Measurements from ENCODE around the gene AKAP8L. TPM values are rescaled to one million over a fixed set of nuclear protein-coding genes. Genes with fewer than 3 reads are reported as not detected.

The AKAP8L gene
- total RNA-seq, 1 experiment from 2014 or later: 94.0 TPM

DNA sequence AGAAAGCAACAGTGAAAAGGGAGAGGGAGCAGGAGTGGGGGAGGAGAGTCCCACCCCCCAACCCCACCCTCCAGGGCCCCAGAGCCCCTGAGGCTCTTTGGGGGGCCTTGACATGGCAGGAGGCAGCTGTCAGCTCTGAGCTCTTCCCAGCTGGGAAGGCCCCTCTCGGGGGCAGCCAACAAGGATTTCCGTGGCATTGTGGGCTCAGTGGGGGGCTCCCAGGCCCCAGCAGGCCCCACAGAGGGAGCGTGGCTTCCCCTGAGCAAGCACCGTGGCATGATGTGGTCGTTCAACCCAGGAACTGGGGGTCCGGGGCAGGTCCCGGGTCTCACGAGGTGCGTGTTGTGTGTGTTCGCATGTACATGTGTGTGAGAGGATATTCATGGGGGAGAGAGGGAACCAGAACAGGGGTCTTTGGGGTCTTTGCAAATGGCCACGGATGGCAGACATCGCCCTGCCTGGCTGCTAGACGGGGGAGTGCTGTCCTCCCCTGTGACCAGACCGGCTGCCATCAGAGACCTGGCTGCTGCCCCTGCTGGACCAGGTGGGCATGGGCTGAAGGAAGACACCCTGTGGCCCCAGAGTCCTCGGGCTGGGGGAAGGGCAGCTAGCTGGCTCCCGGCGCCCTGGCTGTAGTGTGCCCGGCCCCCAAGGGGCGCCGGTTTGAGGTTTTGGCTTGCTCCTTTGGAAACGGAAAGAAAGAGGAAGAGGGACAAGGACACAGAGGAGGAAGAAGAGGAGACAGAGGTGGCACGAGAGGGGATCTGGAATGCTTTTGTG lies 3.7 kb upstream of the AKAP8L start:
- Mint-ChIP-seq H3K4me3 (ENCODE audit: low read depth, unreplicated experiment) (no peak overlapping the region), H3K4me1 (ENCODE audit: low read depth, unreplicated experiment) (peaks cover 7% of the 10 kb centered on the region), H3K27me3 (ENCODE audit: unreplicated experiment) (no peaks in the 10 kb centered on the region), H3K9me3 (ENCODE audit: low read depth, unreplicated experiment) (no peaks in the 10 kb centered on the region), H3K36me3 (ENCODE audit: insufficient read depth, unreplicated experiment) (peaks cover 36% of the 10 kb centered on the region), H3K27ac (ENCODE audit: unreplicated experiment) (no peak overlapping the region)
- intact Hi-C loops (cut with micrococcal nuclease; ENCODE audit: unreplicated experiment): no loop called here
- no TSS peak for BruUV-seq (replicated peaks)
- CTCF ChIA-PET: no interaction called here
- TF ChIP-seq, protein P1, sequence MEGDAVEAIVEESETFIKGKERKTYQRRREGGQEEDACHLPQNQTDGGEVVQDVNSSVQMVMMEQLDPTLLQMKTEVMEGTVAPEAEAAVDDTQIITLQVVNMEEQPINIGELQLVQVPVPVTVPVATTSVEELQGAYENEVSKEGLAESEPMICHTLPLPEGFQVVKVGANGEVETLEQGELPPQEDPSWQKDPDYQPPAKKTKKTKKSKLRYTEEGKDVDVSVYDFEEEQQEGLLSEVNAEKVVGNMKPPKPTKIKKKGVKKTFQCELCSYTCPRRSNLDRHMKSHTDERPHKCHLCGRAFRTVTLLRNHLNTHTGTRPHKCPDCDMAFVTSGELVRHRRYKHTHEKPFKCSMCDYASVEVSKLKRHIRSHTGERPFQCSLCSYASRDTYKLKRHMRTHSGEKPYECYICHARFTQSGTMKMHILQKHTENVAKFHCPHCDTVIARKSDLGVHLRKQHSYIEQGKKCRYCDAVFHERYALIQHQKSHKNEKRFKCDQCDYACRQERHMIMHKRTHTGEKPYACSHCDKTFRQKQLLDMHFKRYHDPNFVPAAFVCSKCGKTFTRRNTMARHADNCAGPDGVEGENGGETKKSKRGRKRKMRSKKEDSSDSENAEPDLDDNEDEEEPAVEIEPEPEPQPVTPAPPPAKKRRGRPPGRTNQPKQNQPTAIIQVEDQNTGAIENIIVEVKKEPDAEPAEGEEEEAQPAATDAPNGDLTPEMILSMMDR (IDR thresholded peaks at IDR 0.05; ENCODE audit: unreplicated experiment): no peak
- no peak for DNase-seq

DNA sequence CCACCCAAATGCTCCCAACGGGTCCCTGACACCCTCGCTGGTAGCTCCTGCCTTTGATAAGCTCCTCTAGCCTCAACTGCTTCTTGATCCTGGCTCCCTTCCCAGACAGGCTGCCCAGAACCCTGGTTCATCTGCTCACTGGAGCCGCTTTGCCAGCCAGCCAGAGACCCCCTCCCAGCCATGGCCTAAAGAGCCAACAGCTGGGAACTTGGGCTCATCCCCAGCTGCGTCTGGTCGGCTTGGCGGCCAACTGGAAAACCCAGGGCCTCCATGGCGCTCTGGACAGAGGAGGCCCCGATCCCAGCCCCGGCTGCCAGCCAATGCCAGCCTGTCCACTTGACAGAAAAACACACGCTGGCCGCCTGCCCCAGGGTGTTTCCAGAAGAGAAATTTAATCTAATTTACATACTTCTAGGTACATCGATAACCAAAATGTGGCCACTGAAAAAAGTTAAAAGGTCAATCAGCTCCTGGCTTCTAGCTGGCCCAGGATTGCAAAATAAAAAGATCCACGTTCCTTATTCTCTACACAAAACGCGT lies 3.0 kb upstream of the AKAP8L start:
- CTCF ChIA-PET: no interaction called here
- TF ChIP-seq, protein P1 (IDR thresholded peaks at IDR 0.05; ENCODE audit: unreplicated experiment): no peak
- no peaks in the 10 kb centered on the region for H3K27me3 Mint-ChIP-seq (ENCODE audit: unreplicated experiment)
- peaks cover 10% of the 10 kb centered on the region for H3K4me1 Mint-ChIP-seq (ENCODE audit: low read depth, unreplicated experiment)
- no peaks in the 10 kb centered on the region for H3K9me3 Mint-ChIP-seq (ENCODE audit: low read depth, unreplicated experiment)
- peaks cover 29% of the 10 kb centered on the region for H3K36me3 Mint-ChIP-seq (ENCODE audit: insufficient read depth, unreplicated experiment)
- no peak overlapping the region for H3K4me3 Mint-ChIP-seq (ENCODE audit: low read depth, unreplicated experiment)
- no peak overlapping the region for H3K27ac Mint-ChIP-seq (ENCODE audit: unreplicated experiment)
- no TSS peak for BruUV-seq (replicated peaks)
- intact Hi-C loops (cut with micrococcal nuclease; ENCODE audit: unreplicated experiment): no loop called here
- DNase-seq: no peak

DNA sequence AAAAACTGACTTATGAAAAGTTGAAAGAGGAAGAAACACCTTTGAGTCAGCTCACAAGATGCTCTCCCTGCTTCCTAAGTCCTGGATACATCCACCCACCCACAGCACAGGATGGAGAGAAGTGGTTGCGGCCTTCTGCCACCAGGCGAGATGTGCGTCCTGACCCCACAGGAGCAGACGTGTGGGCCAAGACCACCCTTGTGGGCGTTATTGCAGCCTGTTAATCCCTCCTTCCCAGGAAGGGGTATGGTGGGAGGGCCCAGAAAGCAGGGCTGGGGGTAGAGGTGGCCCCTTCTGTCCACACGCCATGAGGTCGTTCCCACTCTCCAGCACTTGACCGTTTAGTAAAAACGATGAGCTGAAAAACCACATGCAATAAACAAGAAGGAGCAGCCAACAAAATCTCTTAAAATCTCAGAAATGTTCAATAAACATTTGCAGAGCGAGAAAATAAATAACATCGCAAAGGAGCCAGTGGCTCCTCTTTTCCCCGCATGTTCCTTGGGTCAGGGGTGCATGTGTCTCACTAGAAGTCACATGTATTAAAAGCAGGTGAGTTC lies 2.4 kb upstream of the AKAP8L start:
- TF ChIP-seq, protein P1 (IDR thresholded peaks at IDR 0.05; ENCODE audit: unreplicated experiment): no peak
- Mint-ChIP-seq H3K27me3 (ENCODE audit: unreplicated experiment) (no peaks in the 10 kb centered on the region), H3K27ac (ENCODE audit: unreplicated experiment) (no peak overlapping the region), H3K36me3 (ENCODE audit: insufficient read depth, unreplicated experiment) (peaks cover 28% of the 10 kb centered on the region), H3K9me3 (ENCODE audit: low read depth, unreplicated experiment) (no peaks in the 10 kb centered on the region), H3K4me3 (ENCODE audit: low read depth, unreplicated experiment) (no peak overlapping the region), H3K4me1 (ENCODE audit: low read depth, unreplicated experiment) (peaks cover 14% of the 10 kb centered on the region)
- no TSS peak for BruUV-seq (replicated peaks)
- no peak for DNase-seq
- CTCF ChIA-PET: no interaction called here
- intact Hi-C loops (cut with micrococcal nuclease; ENCODE audit: unreplicated experiment): no loop called here

DNA sequence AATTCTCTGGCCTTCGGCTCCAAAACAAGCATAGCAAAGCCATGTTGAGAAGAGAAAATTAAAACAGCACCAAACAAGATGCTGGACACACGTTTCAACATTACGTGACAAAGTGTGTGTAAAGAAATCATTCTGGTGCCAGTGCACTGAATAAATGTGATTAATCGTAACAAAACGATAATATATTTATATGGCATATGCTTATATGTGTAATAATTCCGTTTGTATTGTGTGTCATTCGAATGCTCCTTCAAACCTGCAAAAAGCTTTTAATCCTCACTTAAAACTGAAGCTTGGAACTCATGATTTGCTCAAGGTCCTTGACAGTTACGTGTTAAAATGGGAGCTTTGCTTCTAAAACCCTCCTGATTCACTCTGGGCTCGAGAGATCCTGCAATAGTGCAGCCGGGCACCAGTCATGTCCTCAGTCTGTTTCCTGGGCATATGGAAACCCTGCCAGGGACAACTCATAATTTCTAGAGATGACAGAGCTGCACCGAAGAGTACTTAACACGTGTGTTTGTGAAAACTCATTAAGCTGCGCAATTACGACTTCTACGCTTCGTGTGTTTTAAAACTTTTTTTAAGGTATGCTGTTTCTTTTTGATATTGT lies 731 bp upstream of the AKAP8L start:
- BruUV-seq (replicated peaks): no TSS peak
- H3K4me3 Mint-ChIP-seq (ENCODE audit: low read depth, unreplicated experiment): peak overlapping the region; percentile 97
- H3K9me3 Mint-ChIP-seq (ENCODE audit: low read depth, unreplicated experiment): no peaks in the 10 kb centered on the region
- H3K36me3 Mint-ChIP-seq (ENCODE audit: insufficient read depth, unreplicated experiment): peaks cover 32% of the 10 kb centered on the region
- CTCF ChIA-PET: interaction anchor here (0.6 to 2.1 kb wide), 8 partner anchors 13 to 328 kb away, joined by 3 to 35 read pairs (median 4); partner anchors contain the start of gene AKAP8
- intact Hi-C loops (cut with micrococcal nuclease; ENCODE audit: unreplicated experiment): loop anchor here (1.0 to 2.0 kb wide), 2 partner anchors 41 to 137 kb away; partner anchors contain the start of gene AKAP8
- DNase-seq: no peak
- peaks cover 14% of the 10 kb centered on the region for H3K4me1 Mint-ChIP-seq (ENCODE audit: low read depth, unreplicated experiment)
- TF ChIP-seq, protein P1 (IDR thresholded peaks at IDR 0.05; ENCODE audit: unreplicated experiment): no peak
- H3K27me3 Mint-ChIP-seq (ENCODE audit: unreplicated experiment): no peaks in the 10 kb centered on the region
- H3K27ac Mint-ChIP-seq (ENCODE audit: unreplicated experiment): peak overlapping the region; percentile 96
